ENCODE measurements around the gene BTNL2.

BTNL2 gene

DNA sequence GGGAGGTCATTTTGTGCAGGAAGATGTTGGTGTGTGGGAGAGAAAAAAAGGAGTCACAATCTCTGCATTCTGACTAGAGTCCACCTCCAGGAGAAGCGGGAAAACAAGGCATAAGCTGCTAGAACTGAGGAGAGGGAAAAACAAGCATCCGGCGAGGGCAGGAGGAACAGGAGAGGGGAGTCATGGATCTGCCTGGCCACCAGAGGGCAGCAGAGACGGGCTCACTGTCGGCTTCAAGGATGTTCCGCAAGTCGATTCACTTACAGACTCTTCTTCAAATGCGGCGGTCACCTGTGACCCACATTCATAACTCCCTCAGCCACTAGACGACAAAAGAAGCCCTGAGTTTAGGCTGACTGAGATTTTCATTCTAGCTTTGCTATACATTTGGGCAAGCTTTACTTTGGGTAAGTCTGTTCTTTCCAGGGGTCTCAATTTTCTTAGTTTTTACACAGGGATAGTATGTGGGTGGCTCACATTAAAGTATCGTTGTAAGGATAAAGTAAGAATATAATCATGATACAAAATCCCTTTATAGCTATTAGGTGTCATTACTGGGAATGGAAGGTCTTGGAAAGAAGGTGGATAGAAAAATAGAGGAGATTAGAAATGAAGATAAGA lies 6.6 kb upstream of the BTNL2 start:
- peak; percentile 93 for DNase-seq

DNA sequence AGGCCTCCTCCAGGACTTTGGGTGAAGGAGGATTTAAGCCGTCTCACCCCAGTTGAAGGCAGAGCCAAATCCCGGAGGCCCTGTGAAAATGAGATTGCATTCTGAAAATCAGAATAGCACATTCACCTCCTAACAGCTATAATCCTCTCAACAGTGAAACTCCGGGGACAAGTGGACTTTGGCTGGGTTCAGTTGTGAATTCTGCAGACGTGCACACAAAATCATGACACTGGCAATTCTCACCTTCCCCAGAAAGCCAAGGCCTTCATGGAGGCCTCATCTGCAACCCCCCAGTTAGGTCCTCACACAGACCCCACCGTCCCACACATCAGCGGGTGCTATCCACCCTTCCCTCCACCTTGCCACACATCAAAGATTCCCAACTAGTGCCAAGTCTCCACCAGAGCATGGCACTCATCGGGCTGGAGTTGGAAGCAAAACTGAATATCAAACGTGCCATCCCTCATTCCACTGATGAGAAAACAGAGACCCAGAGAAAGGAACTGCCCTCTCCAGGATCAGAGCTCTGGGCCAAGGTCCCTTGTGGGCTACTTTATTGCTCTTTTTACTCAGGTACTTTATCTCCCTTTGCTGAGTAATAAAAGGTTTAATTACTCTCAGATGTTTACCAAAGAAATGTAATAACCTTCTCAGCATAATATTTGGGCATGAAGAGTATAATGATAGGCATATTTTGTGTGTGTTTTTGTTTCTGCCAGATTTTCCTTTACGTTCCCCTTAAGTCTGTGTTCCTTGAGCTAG lies 4.8 kb upstream of the BTNL2 start:
- no peak for DNase-seq

DNA sequence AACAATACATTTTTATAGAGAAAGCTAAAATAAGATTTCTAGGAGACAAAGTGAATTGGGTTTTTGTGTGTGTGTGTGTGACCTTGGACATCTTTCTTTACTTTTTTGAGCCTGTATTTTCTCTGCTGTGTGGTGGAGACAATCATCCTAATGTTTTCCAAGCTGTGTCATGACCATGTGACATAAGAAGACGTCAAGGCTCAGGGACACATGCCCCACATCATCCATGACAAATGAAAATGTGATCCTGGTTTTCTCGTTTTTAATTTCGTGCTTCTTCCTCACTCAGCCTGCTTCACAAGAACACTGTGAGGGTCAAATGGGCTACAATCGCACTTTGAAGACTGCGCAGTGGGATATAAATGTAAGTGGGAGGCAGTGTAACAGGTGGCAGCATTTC lies 3.9 kb upstream of the BTNL2 start:
- no peak for DNase-seq

DNA sequence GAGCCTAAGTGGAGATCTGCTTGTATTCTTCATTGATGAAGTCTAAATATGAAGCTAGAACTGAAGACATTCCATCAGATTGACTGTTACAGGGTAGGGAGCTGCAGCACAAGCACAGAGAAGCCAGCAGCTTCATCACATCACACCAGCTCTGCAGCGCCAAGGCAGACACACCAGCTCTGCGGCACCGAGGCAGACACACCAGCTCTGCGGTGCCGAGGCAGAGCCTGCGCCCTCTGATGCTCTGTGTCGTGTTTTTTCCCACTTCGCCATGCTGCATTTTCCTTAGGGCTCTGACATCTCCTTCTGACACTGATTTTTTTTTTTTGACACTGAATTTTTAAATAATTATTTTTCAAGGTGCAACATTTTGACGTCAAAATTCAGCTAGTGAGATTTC lies 784 bp downstream of the BTNL2 start:
- DNase-seq = no peak

- no peak for DNase-seq
These were observed 1.3 kb downstream of the BTNL2 start for GRCh38 chr6:32405656-32406055.

GRCh38 chr6:32402812-32403211 lies 4.2 kb downstream of the BTNL2 start:
- DNase-seq = no peak

GRCh38 chr6:32401284-32401963 lies 5.6 kb downstream of the BTNL2 start:
- DNase-seq = no peak

DNA sequence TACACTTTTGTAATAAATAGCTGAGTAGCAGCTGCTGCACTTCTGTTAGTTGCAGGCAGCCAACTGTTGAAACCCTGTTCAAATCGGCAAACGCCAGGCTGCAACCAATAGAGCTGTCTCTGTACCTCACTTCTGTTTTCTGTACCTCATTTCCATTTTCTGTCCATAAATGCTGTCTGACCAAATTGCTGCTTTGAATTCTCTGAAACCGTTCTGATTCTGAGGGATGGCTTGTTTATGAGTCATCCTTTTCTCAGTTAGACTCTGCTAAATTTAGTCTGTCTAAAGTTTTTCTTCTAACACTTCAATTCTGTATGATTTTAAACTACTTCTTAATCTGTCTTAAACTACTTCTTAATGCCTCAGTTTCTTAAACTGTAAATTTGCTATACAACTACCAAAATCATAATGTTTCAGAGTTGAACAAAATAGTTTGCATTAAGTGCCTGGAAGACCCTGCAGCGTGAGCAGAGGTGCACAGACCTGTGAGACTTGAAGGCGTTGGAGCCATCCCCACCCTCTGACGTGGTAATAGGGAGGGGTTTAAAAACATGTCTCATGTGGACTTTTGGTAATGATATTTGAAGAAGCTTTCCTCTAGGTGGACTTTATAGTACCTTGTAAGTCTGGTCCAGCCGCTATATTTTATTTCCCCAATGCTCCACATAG lies 9.6 kb downstream of the BTNL2 start:
- DNase-seq = no peak

GRCh38 chr6:32396028-32396427 lies 11.0 kb downstream of the BTNL2 start:
- DNase-seq = no peak

DNA sequence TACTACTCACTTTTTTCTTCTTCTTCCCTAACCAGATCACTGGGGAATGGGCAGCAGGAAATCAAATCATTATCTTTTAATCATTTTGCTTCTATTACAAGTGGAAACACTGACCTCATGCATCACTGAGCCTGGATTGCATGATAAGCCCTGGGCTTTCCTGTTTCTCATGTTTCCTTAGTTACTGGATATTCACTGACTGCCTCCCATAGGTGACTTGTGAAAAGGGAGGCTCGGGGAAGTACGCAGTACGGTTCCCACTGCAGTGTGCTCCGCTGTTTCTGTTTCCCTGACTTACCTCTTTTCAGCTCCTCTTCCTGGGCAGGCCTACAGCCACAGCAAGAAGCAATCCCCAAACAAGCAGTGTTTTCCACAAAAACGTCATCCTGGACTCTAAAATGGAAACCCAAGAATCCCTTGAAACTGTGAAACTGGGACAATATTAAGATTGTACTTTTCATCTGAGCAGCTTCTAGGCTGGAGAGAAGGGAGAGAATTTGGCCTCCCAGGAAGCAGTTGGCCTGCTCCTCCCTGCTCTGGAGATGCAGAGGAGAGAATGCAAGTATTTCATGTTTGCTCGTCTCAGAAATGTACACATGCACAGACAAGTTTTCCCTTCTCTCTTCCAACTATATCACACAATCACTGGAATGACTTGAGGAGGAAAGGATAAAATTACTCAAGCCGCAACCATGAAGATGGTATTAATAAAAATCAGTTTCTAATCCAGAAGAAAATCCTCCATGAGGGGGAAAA lies 13.1 kb downstream of the BTNL2 start:
- no peak for DNase-seq

DNA sequence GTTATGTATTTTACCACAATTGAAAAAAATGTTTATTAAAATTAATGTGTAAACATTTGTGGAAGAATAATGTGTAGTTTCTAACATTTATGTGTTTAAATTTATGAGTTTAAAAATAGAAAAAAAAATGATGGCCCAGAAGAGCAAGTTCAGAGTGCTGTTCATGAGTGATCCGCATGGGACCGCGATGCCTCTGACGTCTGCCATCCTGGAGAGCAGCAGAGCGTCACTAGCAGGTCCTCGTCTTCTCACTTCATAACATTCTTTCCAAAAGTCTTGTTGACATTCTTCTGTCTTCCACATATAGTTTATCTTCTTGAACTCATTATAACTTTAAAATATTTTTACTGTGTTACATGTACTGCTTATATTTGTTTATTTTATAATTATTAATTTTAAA lies 15.5 kb downstream of the BTNL2 start:
- no peak for DNase-seq

DNA sequence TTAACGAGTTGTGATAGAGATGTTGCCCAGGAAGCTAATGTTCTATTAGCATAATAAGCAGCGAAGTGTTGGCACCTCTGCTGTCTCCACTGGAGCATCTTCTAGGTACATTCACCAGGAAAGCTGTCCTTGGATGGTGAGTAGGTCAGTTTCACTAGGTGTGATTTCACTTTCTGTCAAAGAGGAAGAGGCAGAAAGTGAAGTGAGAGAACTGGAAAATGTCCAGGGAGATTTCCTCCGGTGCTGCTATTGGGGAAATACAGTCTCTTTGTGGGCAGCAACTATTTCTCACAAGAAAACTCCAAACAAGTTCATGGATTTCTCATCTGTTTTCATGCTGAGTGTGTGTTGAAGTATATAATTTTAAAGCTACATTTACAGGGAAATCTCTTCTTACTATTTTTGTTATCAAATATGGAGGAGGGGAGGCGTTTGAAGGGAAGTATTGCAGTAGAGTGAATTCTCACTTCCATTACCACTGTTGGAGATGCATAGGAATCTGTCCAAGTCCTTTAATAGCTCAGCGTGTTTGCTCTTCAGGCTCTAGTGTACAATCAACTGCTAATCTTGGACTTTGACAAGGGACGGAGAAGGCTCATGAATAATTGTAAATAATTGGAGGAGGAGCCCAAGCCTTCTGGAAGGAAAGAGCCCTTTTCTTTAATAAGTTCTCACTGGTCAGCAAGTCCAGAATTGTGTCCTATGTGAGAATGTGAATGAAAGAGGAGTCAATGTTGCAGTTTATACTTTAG lies 19.2 kb downstream of the BTNL2 start:
- DNase-seq = no peak

GRCh38 chr6:32386040-32386439 lies 20.9 kb downstream of the BTNL2 start:
- DNase-seq = no peak

GRCh38 chr6:32382757-32383420 lies 24.1 kb downstream of the BTNL2 start:
- no peak for DNase-seq

- no peak for DNase-seq
These were observed 27.4 kb downstream of the BTNL2 start for GRCh38 chr6:32379545-32379944.

DNA sequence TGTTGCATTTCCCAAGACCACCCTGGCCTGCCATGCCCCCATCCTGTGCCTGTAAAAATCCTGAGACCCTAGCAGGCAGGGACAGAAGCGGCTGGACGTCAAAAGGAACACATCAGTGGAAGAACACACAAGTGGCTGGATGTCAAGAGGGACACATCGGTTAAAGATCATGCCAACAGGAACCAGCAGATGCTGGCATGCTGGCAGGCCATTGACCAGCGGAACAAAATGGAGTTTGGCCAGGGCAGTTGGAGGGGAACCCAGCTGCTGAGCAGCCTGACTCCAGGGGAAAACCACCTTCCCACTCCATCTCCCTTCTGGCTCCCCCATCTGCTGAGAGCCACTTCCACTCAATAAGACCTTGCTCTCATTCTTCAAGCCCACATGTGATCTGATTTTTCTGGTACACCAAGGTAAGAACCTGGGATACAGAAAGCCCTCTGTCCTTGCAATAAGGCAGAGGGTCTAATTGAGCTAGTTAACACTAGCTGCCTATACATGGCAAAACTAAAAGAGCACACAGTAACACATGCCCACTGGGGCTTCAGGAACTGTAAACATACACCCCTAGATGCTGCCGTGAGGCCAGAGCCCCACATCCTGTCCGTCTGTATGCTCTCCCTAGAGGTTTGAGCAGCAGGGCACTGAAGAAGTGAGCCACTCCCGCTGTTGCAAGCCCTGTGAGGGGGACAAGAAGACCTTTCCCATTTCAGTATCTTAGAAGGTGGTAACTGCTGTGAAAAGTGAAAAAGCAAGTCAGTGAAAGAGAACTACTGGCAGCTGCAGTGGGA lies 31.0 kb downstream of the BTNL2 start:
- DNase-seq = no peak

DNA sequence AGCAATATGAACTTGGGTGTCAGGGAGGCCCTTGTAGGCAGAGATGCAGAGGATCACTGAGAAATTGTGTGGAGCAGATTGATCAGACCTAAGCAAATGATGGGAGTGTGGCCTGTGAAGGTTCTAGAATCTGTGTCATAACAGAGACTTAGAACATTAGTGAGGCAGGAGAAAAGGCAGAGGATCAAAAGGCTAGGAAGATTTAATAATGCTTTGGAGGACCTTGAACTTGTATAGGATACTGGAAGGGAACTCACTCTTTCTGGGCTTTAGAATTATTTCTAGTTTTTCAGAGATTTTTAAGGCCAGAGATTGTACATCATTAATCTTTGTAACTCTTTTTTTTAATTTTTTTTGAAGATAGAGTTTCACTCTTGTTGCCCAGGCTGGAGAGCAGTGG lies 35.2 kb downstream of the BTNL2 start, which contains the start of gene TSBP1:
Gene TSBP1 (minus strand): TSS at position 101 of the 400 bp plus-strand sequence. CDS start 197 bp downstream, outside the sequence.
- DNase-seq = no peak

DNA sequence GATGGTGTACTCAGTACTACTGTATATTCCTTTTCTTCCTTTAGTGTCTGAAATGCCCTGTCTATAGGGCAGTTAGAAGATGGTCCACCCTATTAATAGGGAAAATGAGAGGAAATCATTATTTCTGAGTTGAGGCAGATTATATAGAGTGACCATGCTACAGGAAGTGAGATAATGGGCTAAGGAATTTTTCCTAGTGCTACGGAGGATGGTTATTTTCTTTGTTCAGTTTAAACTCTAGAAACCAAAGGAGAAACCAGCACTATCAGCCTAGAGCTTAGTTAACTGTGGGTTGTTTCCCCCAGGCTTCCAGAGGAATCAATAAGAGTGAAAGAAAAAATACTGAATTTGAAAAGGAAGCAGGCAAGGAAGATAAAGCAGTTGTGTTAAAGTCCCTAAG lies 35.8 kb downstream of the BTNL2 start:
- DNase-seq = no peak

GRCh38 chr6:32370505-32370904 lies 36.5 kb downstream of the BTNL2 start:
- no peak for DNase-seq

- DNase-seq = no peak
These were observed 37.3 kb downstream of the BTNL2 start for GRCh38 chr6:32369660-32370059.

- no peak for DNase-seq
These were observed 39.3 kb downstream of the BTNL2 start for GRCh38 chr6:32367644-32368043.
